GM12801 (cell line): Measurements from ENCODE around the gene CHMP1A.

Experiments used
- CTCF ChIP-seq: IDR thresholded peaks from one replicate; pipeline ENCODE4 v1.5.1; 2011; ENCODE audit warnings: control low read depth; ENCODE audit not compliant: insufficient read length; ENCODE audit errors: extremely low read depth

Gene CHMP1A

GRCh38 chr16:89700100-89700648 lies 42.7 kb upstream of the CHMP1A start:
- no peak for TF ChIP-seq CTCF

GRCh38 chr16:89697616-89698331 lies 40.3 kb upstream of the CHMP1A start:
- TF ChIP-seq CTCF: no peak

GRCh38 chr16:89697161-89697615 lies 39.7 kb upstream of the CHMP1A start:
- TF ChIP-seq CTCF: no peak

GRCh38 chr16:89696670-89697128 lies 39.2 kb upstream of the CHMP1A start:
- TF ChIP-seq CTCF: no peak

GRCh38 chr16:89695875-89696669 lies 38.6 kb upstream of the CHMP1A start:
- no peak for TF ChIP-seq CTCF

- no peak for TF ChIP-seq CTCF
These were observed 37.8 kb upstream of the CHMP1A start for GRCh38 chr16:89695086-89695874.
